Liver (tissue), 9 donors: ENCODE results near the gene CABP4. TPM values are rescaled to one million over a fixed set of nuclear protein-coding genes. Genes with fewer than 3 reads are reported as not detected.

Source experiments
- DNase-seq: peaks from one replicate; pipeline ENCODE4 v3.0.0-alpha.2; 2017; ENCODE audit warnings: low spot score
- H3K27ac ChIP-seq, 2 donors: one replicate each; pipeline ENCODE4 v1.7.0; 2013; ENCODE audit warnings: inconsistent platforms in 2 of 2, low read length in 2 of 2, control low read depth in 1 of 2, low read depth in 1 of 2, mild to moderate bottlenecking in 1 of 2
- H3K27me3 ChIP-seq, 4 donors: one replicate each; pipeline versions ENCODE4 v1.6.1 to v1.7.0; 2013; ENCODE audit warnings: low read length in 3 of 4, inconsistent platforms in 1 of 4, mild to moderate bottlenecking in 1 of 4, moderate library complexity in 1 of 4; ENCODE audit not compliant: control insufficient read depth in 4 of 4, insufficient read depth in 4 of 4
- H3K36me3 ChIP-seq, 4 donors: one replicate each; pipeline versions ENCODE4 v1.6.1 to v1.7.0; 2013; ENCODE audit warnings: low read length in 3 of 4, mild to moderate bottlenecking in 3 of 4, low read depth in 1 of 4, moderate library complexity in 1 of 4; ENCODE audit not compliant: control insufficient read depth in 4 of 4, insufficient read depth in 3 of 4
- H3K4me1 ChIP-seq, 4 donors: one replicate each; pipeline versions ENCODE4 v1.6.1 to v1.7.0; 2013; ENCODE audit warnings: low read length in 3 of 4, mild to moderate bottlenecking in 3 of 4, moderate library complexity in 1 of 4; ENCODE audit not compliant: control insufficient read depth in 4 of 4, insufficient read depth in 4 of 4
- H3K4me3 ChIP-seq, 3 donors: one replicate each; pipeline versions ENCODE4 v1.6.1 to v1.7.0; 2013; ENCODE audit warnings: low read length in 3 of 3, control low read depth in 1 of 3, low read depth in 1 of 3, mild to moderate bottlenecking in 1 of 3
- H3K9ac ChIP-seq, 2 donors: one replicate each; pipeline ENCODE4 v1.7.0; 2013; ENCODE audit warnings: low read length in 2 of 2, mild to moderate bottlenecking in 2 of 2, moderate library complexity in 2 of 2, control low read depth in 1 of 2, low read depth in 1 of 2
- H3K9me3 ChIP-seq, 4 donors: one replicate each; pipeline versions ENCODE4 v1.6.1 to v1.7.0; 2013; ENCODE audit warnings: low read length in 3 of 4; ENCODE audit not compliant: control insufficient read depth in 4 of 4
- ATF3 ChIP-seq: IDR thresholded peaks from 2 replicates; pipeline ENCODE4 v1.6.1; 2016; ENCODE audit warnings: antibody characterized with exemption
- CTCF ChIP-seq: fragments of 150-350 bp; IDR thresholded peaks from 2 replicates; pipeline ENCODE4 v1.5.1; 2017; ENCODE audit warnings: improper control_type of control experiment, low read depth, low read length; ENCODE audit not compliant: missing input control
- EGR1 ChIP-seq, 2 donors: IDR thresholded peaks; 2 replicates each; pipeline ENCODE4 v1.6.1; 2016 to 2018; ENCODE audit warnings: antibody characterized with exemption in 2 of 2, low read depth in 2 of 2
- FOXA1 ChIP-seq: IDR thresholded peaks from 2 replicates; pipeline ENCODE4 v1.6.1; 2016; ENCODE audit warnings: antibody characterized with exemption
- GABPA ChIP-seq, 2 donors: IDR thresholded peaks in 1 of 2; conservative IDR thresholded peaks in 1 of 2; 2 replicates each; pipeline ENCODE4 v1.6.1; 2016; ENCODE audit warnings: antibody characterized with exemption in 2 of 2, mild to moderate bottlenecking in 1 of 2, moderate library complexity in 1 of 2
- HNF4A ChIP-seq, 2 donors: conservative IDR thresholded peaks; 2 replicates each; pipeline ENCODE4 v1.6.1; 2016; ENCODE audit warnings: antibody characterized with exemption in 2 of 2, mild to moderate bottlenecking in 2 of 2
- HNF4G ChIP-seq: IDR thresholded peaks from 2 replicates; pipeline ENCODE4 v1.6.1; 2016; ENCODE audit warnings: antibody characterized with exemption
- JUND ChIP-seq, 2 donors: IDR thresholded peaks; 2 replicates each; pipeline ENCODE4 v1.6.1; 2016; ENCODE audit warnings: antibody characterized with exemption in 2 of 2
- MAX ChIP-seq: IDR thresholded peaks from 2 replicates; pipeline ENCODE4 v1.6.1; 2016; ENCODE audit warnings: antibody characterized with exemption
- NR2F2 ChIP-seq: IDR thresholded peaks from 2 replicates; pipeline ENCODE4 v1.6.1; 2016; ENCODE audit warnings: antibody characterized with exemption
- RAD21 ChIP-seq, 2 donors: IDR thresholded peaks; 2 replicates each; pipeline ENCODE4 v1.6.1; 2016; ENCODE audit warnings: antibody characterized with exemption in 2 of 2, mild to moderate bottlenecking in 2 of 2
- REST ChIP-seq: IDR thresholded peaks from 2 replicates; pipeline ENCODE4 v1.6.1; 2016; ENCODE audit warnings: antibody characterized with exemption, mild to moderate bottlenecking
- RXRA ChIP-seq, 2 donors: IDR thresholded peaks; 2 replicates each; pipeline ENCODE4 v1.6.1; 2017 to 2018; ENCODE audit warnings: antibody characterized with exemption in 2 of 2, mild to moderate bottlenecking in 1 of 2
- SP1 ChIP-seq: IDR thresholded peaks from 2 replicates; pipeline ENCODE4 v1.6.1; 2018; ENCODE audit warnings: antibody characterized with exemption, mild to moderate bottlenecking
- TAF1 ChIP-seq: conservative IDR thresholded peaks from 2 replicates; pipeline ENCODE4 v1.6.1; 2016; ENCODE audit warnings: antibody characterized with exemption, mild to moderate bottlenecking
- YY1 ChIP-seq: IDR thresholded peaks from 2 replicates; pipeline ENCODE4 v1.6.1; 2016; ENCODE audit warnings: antibody characterized with exemption, mild to moderate bottlenecking
- ZBTB33 ChIP-seq: IDR thresholded peaks from 2 replicates; pipeline ENCODE4 v1.6.1; 2016; ENCODE audit warnings: antibody characterized with exemption
- WGBS: extraction: QIAGEN DNeasy Blood & Tissue Kit; methylation state at CpG from one replicate; pipeline ENCODE4 v1.1.7; 2013; 5-methylcytosine and 5-hydroxymethylcytosine counted together
- polyA plus RNA-seq, 2 donors: library from polyadenylated mRNA; stranded (reverse) in 1 of 2; unstranded in 1 of 2; fragments of 200-250 nt in 1 of 2; fragments of >200 nt in 1 of 2; fragmentation: Nextera tagmentation in 1 of 2; extraction: Ambion mirVana in 1 of 2; gene quantifications; one replicate each; pipeline versions ENCODE4 v1.2.1 to v1.2.3, GENCODE V29; 2013 to 2015
- total RNA-seq, 2 donors: library from RNA; depleted of rRNA; stranded (reverse); fragments of >200 nt; gene quantifications; one replicate each; pipeline ENCODE4 v1.2.3, GENCODE V29; 2014
- donor health status: healthy.
- donor health status: healthy.
- donor health status: healthy.
- donor health status: healthy.
- donor health status: healthy.

Gene CABP4
- total and polyA plus RNA-seq, 4 donors: 0.85 to 2.9 (median 1.6) TPM

- 86% methylated on average over 16 of the region's 16 CpGs for WGBS
- Histone ChIP-seq H3K9me3 (no peaks in the 10 kb centered on the region), H3K4me3 (peak overlapping the region in 1 of 3 donors; percentile 61), H3K4me1 (peaks cover 10 to 25% (median 15%) of the 10 kb centered on the region in 4 donors), H3K27me3 (no peaks in the 10 kb centered on the region), H3K36me3 (peaks cover 2 to 7% (median 4%) of the 10 kb centered on the region in 4 donors), H3K9ac (peak overlapping the region in 1 of 2 donors; percentile 27), H3K27ac (peak overlapping the region; percentile 62 to 74)
- no peak for DNase-seq
- TF ChIP-seq RXRA (IDR thresholded peaks at IDR 0.05) (no peak), ATF3 (no peak), REST (no peak), YY1 (no peak), HNF4G (no peak), CTCF (no peak), EGR1 (IDR thresholded peaks at IDR 0.05; ENCODE audit: low read depth in 2 of 2) (no peak), NR2F2 (no peak), ZBTB33 (no peak), GABPA (IDR thresholded peaks at IDR 0.05 in 1 of 2, conservative IDR thresholded peaks at IDR 0.05 in 1 of 2) (no peak), TAF1 (no peak), FOXA1 (no peak), JUND (IDR thresholded peaks at IDR 0.05) (no peak), MAX (no peak), RAD21 (IDR thresholded peaks at IDR 0.05) (no peak), HNF4A (conservative IDR thresholded peaks at IDR 0.05) (no peak), SP1 (no peak)
Measured at GRCh38 chr11:67483831-67484665, 28.9 kb downstream of the CABP4 start.
